ENCODE measurements around the gene SLC5A10. TPM values are rescaled to one million over a fixed set of nuclear protein-coding genes. Genes with fewer than 3 reads are reported as not detected.

SLC5A10 gene
- total and polyA plus RNA-seq, 10 donors: 0.17 to 2.1 (median 1.5) TPM; not detected in 5

DNA sequence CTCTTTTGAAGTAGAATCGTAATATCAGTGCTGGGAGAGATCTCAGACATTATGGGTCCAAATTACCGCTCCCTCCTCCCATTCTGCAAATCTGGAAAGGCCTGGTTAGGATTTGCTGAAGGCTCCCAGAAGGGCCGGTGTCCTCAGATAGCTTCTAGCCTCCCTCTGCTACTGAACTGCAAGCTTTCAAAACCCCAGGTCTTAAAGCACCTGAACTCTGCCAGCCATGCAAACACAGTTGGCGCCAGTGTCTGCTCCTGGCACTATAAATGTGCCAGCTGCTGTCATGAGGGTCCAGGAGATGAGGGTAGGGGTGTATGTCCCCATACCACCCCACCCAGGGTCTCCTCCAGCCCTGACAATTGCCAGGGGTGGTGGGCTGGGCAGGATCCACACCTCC lies 24.2 kb downstream of the SLC5A10 start:
- Histone ChIP-seq H3K4me3 (no peak overlapping the region), H3K4me1 (no peaks in the 10 kb centered on the region), H3K27ac (no peak overlapping the region), H3K27me3 (replicated peaks in 1 of 7) (no peaks in the 10 kb centered on the region), H3K9me3 (no peaks in the 10 kb centered on the region), H3K36me3 (peaks cover 0 to 51% (median 13%) of the 10 kb centered on the region in 6 donors)
- 67 to 94% (median 80%) methylated on average over 3 to 4 of the region's 4 CpGs for WGBS, 5 donors
- intact Hi-C loops (cut with DNase I; ENCODE audit: low total_unique reads): no loop called here
- no peak for DNase-seq
- TF ChIP-seq, protein P1, sequence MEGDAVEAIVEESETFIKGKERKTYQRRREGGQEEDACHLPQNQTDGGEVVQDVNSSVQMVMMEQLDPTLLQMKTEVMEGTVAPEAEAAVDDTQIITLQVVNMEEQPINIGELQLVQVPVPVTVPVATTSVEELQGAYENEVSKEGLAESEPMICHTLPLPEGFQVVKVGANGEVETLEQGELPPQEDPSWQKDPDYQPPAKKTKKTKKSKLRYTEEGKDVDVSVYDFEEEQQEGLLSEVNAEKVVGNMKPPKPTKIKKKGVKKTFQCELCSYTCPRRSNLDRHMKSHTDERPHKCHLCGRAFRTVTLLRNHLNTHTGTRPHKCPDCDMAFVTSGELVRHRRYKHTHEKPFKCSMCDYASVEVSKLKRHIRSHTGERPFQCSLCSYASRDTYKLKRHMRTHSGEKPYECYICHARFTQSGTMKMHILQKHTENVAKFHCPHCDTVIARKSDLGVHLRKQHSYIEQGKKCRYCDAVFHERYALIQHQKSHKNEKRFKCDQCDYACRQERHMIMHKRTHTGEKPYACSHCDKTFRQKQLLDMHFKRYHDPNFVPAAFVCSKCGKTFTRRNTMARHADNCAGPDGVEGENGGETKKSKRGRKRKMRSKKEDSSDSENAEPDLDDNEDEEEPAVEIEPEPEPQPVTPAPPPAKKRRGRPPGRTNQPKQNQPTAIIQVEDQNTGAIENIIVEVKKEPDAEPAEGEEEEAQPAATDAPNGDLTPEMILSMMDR (IDR thresholded peaks at IDR 0.05 in 8 of 11, conservative IDR thresholded peaks at IDR 0.05 in 3 of 11): no peak
- no peak for TF ChIP-seq POLR2AphosphoS5 (IDR thresholded peaks at IDR 0.05)
- no peak for TF ChIP-seq POLR2A (IDR thresholded peaks at IDR 0.05)

DNA sequence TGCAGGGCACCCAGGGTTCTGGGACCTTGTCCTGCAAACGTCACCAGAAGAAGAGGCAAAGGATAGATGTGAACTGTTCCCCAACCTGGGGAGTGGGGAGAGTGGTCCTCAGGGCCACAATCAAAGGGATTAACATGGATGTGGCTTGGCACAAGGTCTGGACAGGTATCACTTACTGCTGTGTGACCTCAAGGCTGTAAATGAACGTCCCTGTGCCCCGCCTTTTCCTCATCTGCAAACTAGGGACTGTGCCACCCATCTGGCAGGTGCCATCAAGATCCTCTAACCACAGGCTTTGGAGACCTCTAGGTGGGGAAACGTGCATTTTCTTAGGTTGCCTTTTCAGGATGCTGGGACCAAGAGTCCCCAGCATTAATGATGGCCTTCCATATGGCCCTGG lies 25.1 kb downstream of the SLC5A10 start:
- Histone ChIP-seq H3K27ac (no peak overlapping the region), H3K36me3 (peaks cover 0 to 44% (median 12%) of the 10 kb centered on the region in 6 donors), H3K4me1 (no peaks in the 10 kb centered on the region), H3K4me3 (no peak overlapping the region), H3K9me3 (no peaks in the 10 kb centered on the region), H3K27me3 (replicated peaks in 1 of 7) (no peaks in the 10 kb centered on the region)
- intact Hi-C loops (cut with DNase I; ENCODE audit: low total_unique reads): no loop called here
- 75 to 91% (median 84%) methylated on average over 4 of the region's 4 CpGs for WGBS, 5 donors
- TF ChIP-seq POLR2AphosphoS5 (IDR thresholded peaks at IDR 0.05) (no peak), POLR2A (IDR thresholded peaks at IDR 0.05) (no peak)
- TF ChIP-seq, protein P1 (IDR thresholded peaks at IDR 0.05 in 8 of 11, conservative IDR thresholded peaks at IDR 0.05 in 3 of 11): no peak
- no peak for DNase-seq

DNA sequence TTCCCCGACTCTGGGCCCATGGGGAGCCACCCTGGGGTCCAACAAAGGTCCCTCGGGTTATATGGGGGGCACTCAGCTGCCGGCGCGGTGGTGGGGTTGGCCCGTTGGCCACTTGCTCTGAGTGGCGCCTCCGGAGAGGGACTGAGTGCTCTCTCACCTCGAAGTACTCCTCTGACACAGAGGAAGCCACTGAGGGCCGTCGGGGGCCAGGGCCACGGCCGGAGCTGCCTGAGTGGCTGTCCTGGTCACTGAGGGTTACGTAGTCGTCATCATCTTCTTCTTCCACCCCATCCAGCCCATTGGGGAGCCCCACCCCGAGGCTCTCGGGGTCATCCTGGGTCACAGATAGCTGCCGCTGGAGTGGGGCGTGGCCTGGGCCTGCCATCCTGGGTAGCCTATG lies 25.7 kb downstream of the SLC5A10 start:
- 89 to 97% (median 92%) methylated on average over 6 to 19 of the region's 19 CpGs for WGBS, 5 donors
- TF ChIP-seq POLR2AphosphoS5 (IDR thresholded peaks at IDR 0.05) (no peak), POLR2A (IDR thresholded peaks at IDR 0.05) (no peak)
- TF ChIP-seq, protein P1 (IDR thresholded peaks at IDR 0.05 in 8 of 11, conservative IDR thresholded peaks at IDR 0.05 in 3 of 11): no peak
- Histone ChIP-seq H3K36me3 (peaks cover 0 to 41% (median 12%) of the 10 kb centered on the region in 6 donors), H3K9me3 (no peaks in the 10 kb centered on the region), H3K4me1 (no peaks in the 10 kb centered on the region), H3K27ac (no peak overlapping the region), H3K27me3 (replicated peaks in 1 of 7) (no peaks in the 10 kb centered on the region), H3K4me3 (no peak overlapping the region)
- intact Hi-C loops (cut with DNase I; ENCODE audit: low total_unique reads): no loop called here
- no peak for DNase-seq

DNA sequence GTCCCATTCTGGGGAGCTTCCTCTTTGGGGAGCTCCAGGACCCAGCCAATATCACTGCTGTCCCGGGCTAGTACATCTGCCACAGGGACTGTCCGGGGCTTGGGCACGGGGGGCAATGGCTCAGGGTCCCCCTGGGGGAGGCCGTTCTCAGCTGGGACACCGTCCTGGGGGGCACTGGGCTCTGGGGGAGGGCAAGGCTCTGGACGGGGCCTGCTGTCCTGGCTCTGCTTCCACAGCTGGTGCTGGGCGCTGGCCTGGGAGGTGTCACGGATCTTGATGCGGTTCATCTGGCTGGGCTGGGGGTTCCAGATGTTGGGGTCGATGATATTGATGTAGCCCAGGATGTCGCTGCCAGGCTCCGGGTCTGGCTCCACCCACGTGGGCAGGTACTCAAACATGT lies 26.1 kb downstream of the SLC5A10 start:
- H3K27ac ChIP-seq: no peak overlapping the region
- no peak for DNase-seq
- no peaks in the 10 kb centered on the region for H3K4me1 ChIP-seq
- intact Hi-C loops (cut with DNase I; ENCODE audit: low total_unique reads): no loop called here
- H3K4me3 ChIP-seq: no peak overlapping the region
- no peaks in the 10 kb centered on the region for H3K9me3 ChIP-seq
- TF ChIP-seq POLR2A (IDR thresholded peaks at IDR 0.05) (no peak), POLR2AphosphoS5 (IDR thresholded peaks at IDR 0.05) (no peak)
- TF ChIP-seq, protein P1 (IDR thresholded peaks at IDR 0.05 in 8 of 11, conservative IDR thresholded peaks at IDR 0.05 in 3 of 11): no peak
- WGBS, 5 donors: 93 to 97% (median 97%) methylated on average over 8 to 13 of the region's 13 CpGs
- H3K27me3 ChIP-seq (replicated peaks in 1 of 7): no peaks in the 10 kb centered on the region
- H3K36me3 ChIP-seq: peaks cover 0 to 39% (median 12%) of the 10 kb centered on the region in 6 donors
